GM12875 (cell line): ENCODE results near the gene MCM3AP.

ENCODE experiments used
- H3K4me3 ChIP-seq: one replicate; pipeline ENCODE4 v1.5.1; 2011; ENCODE audit warnings: low read depth, low read length, control low read depth
- TF ChIP-seq, protein P1 (sequence below): IDR thresholded peaks from 2 replicates; pipeline ENCODE4 v1.5.1; 2011; ENCODE audit warnings: low read depth, mild to moderate bottlenecking, control low read depth, inconsistent platforms, low read length, moderate library complexity, borderline replicate concordance; ENCODE audit not compliant: insufficient read depth

Gene MCM3AP

DNA sequence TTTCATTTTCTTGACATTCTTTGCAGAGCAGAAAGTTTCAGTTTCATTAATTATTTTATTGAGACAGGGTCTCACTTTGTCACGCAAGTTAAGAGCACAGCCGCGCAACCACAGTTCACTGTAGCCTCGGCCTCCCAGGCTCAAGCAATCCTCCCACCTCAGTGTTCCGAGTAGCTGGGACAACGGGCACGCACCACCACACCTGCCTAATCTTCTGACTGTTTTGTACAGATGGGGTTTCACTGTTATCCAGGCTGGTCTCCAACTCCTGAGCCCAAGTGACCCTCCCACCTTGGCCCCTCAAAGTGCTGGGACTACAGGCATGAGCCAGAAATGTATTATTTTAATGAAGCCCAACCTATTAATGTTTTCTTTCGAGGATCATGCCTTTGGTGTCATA is 98.2 kb downstream of the MCM3AP start:
- TF ChIP-seq, protein P1, sequence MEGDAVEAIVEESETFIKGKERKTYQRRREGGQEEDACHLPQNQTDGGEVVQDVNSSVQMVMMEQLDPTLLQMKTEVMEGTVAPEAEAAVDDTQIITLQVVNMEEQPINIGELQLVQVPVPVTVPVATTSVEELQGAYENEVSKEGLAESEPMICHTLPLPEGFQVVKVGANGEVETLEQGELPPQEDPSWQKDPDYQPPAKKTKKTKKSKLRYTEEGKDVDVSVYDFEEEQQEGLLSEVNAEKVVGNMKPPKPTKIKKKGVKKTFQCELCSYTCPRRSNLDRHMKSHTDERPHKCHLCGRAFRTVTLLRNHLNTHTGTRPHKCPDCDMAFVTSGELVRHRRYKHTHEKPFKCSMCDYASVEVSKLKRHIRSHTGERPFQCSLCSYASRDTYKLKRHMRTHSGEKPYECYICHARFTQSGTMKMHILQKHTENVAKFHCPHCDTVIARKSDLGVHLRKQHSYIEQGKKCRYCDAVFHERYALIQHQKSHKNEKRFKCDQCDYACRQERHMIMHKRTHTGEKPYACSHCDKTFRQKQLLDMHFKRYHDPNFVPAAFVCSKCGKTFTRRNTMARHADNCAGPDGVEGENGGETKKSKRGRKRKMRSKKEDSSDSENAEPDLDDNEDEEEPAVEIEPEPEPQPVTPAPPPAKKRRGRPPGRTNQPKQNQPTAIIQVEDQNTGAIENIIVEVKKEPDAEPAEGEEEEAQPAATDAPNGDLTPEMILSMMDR, result no peak

DNA sequence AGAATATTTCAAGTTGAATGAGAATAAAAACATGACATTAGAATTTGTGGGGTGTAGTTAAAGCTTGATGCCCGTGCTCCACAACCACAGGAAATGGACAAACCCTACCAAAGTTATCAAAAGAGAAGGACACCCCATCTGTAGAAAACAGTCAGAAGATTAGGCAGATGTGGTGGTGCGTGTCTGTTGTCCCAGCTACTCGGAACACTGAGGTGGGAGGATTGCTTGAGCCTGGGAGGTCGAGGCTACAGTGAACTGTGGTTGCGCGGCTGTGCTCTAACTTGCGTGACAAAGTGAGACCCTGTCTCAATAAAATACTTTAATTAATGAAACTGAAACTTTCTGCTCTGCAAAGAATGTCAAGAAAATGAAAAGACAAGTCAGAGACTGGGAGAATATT is 99.7 kb downstream of the MCM3AP start:
- TF ChIP-seq, protein P1, result no peak
- no peak overlapping the region for H3K4me3 ChIP-seq

More for the DNA sequence above, 98.2 kb downstream of the MCM3AP start:
- no peak overlapping the region for H3K4me3 ChIP-seq
